Hematopoietic multipotent progenitor cell treated with erythropoietin and hydrocortisone succinate and interleukin-3 and kit ligand, for 8 days (in vitro differentiated cells): ENCODE measurements around the gene SLC39A11.

Experiments
- DNase-seq: peaks from one replicate; pipeline ENCODE4 v3.0.0-alpha.2; 2015

Gene SLC39A11

GRCh38 chr17:72671016-72671415, 421.5 kb downstream of the SLC39A11 start:
- peak; percentile 29 for DNase-seq

DNA sequence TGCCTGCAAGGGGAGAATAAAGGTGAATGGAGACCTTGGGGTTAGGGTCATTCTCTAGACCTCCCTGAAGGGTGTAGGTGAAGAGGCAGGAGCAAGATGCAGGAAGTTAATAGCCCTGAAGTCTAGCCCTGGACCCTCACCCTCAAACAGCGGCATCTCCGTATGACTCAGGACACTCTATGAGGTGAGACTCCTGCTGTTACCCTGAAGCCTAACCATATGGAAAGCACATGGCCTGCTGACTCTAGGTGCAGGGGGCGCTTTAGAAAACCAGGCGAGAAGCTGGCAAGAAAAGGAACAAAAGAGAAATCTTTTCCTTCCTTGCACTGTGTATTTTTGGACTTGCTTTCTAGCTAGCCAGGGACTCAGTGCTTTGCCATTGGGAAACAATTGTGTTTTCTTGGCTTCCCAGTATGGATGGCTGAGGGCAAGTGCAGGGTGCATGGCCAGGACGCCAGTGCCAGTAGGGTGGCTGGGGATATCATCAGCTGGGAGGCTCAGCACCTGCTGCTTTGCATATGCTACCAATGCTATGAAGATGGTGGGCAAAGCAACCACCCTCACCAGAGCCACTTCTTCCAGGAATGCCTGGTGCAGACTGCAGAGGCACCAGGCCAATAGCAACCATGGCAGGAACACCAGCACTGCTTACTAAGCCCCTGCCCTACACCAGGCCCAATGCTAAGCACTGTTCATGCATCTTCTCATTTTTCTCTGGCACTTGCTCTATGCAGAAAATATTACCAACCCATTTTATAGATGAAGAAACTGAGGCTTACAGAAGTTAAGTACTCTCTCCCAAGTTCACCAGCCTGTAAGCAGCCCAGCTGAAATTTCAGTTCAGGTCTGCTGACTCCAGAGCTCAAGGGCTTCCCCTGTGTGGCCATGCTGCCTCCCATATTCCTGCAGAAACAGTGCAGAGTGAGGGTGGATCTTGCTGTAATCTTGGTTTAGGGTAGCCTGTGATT, 425.1 kb downstream of the SLC39A11 start:
- DNase-seq, result no peak

DNA sequence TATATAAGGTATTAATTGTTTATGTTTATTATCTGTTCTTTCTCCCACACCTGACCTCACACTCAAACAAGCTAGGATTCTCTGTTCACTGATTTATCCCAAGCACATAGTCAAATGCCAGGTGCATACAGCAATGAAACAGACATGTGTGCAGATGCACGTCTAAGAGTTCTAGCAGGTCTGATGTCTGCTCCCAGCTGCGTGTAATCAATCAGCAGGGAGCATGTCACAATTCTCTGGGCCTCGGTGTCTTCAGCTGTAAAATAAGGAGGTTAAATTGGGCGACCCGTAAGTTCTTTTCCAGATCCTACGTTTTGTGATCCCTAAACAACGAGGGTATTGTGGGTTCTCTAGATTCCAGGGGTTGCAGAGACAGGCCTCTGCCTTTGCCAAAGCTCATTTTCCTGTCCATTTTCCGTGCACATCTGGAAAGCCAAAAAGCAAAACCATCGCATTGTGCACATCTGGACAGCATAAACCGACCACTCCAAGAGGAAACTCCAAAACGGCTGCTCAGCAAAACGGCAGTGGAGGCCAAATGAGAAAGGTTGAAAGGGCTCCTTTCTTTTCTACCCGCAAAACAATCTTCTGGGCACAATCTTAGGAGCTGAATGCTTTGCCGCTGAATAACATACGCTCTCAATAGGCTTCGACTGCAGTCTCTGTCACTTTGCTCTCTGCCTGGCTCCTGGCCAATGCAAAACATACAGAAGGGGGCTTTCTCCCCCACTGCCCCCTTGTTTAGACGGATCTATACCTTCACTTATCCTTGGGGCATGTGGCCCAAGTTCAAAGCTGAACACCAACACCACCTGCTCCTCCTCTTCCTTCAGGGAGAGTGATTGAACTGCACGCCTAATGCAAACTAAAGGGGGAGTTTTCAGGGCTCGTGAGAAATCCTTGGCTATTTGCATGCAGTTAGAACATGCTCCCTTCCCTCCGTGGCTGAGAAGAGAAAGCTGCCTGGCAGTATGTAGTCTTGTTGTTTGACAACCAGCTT, 426.3 kb downstream of the SLC39A11 start:
- no peak for DNase-seq

GRCh38 chr17:72662827-72663190, 429.7 kb downstream of the SLC39A11 start:
- no peak for DNase-seq

- no peak for DNase-seq
Observed at GRCh38 chr17:72661945-72662826, 430.3 kb downstream of the SLC39A11 start.

DNA sequence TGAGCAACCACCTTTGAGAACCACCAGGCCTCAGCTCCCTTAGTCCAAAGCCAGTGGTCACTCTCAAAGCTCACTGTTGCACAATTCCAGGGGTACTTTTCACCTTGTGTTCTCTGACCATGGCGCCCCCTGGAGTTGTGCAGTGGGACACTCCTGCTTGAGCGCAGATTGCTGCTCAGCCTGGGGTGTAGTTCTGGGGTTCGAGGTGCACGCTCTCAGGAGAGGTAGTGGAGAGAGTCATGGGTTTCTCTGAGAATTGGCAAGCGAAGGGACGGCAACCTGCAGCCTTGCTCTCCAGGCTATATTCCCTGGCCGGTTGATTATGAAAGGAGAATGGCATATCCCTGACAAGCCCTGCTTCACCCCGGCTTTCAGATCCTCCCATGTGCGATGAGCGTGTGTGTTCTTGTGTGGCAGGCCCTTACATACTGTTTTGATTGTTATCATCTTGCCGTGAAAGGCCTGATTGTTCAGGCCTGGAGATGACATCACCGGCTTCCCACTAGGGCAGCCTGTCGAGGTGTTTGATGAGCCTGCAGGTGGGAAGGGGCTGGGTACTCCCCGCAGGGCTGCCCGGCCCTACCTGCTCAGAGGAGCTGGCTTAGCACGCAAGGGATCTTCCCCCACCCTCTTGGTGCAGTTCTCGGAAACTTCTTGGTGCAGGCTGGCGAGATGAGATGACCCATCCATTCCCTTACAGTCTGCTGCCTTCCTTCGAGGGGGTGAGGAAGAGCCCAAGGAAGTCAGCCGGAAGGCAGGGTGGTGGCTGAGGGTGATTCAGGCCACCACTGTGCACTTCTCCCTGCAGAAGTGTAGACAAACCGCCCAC, 431.2 kb downstream of the SLC39A11 start:
- no peak for DNase-seq

GRCh38 chr17:72660274-72661115, 432.0 kb downstream of the SLC39A11 start:
- DNase-seq, result no peak

GRCh38 chr17:72659811-72660210, 432.7 kb downstream of the SLC39A11 start:
- no peak for DNase-seq

GRCh38 chr17:72658675-72659074, 433.8 kb downstream of the SLC39A11 start:
- no peak for DNase-seq

GRCh38 chr17:72657467-72658317, 434.8 kb downstream of the SLC39A11 start:
- DNase-seq, result no peak

DNA sequence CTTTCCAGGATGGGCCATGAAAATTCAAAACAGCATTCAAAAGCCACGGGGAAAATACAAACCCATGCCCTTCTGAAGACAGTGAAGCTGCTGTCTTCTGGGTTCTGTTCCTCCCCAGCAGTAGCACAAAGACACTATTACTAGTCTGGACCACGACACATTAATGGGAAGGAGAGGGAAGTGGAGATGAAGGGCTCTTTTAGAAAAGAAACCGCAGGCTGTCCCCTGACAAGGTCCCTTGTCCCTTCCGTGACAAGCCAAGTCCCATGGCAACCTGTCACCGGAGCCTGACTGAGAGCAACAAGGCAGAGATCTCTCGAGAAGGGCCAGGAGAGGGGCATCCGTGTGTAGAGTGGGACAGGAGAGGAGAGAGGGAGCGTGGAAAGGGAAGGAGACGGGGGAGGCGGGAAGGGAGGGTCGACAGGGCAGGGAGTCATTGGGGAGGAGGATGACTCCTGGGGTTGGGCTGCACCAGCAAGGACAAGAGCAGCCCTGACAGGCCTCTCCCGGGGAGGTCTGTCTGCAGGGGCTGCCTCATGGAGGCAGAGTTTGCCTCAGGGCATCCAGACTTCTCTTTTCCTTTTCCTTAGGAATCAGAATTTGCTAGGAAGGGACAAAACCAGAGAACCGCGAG, 436.2 kb downstream of the SLC39A11 start:
- DNase-seq, result no peak

- DNase-seq, result no peak
Observed at GRCh38 chr17:72654706-72655105, 437.8 kb downstream of the SLC39A11 start.

DNA sequence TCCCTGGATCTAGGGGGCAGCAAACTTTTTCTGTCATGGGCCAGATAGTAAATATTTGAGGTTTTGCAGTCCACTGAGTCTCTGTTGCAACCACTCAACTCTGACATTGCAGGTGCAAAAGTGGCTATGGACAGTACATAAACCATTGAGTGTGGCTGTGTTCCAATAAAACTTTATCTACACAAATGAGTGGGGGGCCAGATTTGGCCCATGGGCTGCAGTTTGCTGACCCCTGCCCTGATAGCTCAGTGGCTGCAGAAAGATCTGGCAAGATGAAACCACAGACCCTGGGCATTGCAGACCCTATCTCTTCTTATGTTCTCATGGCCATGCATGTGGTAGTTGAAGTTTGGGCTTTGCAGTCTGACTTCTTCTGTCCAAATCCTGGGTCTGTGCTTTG, 440.5 kb downstream of the SLC39A11 start:
- no peak for DNase-seq

GRCh38 chr17:72648702-72649101, 443.8 kb downstream of the SLC39A11 start:
- no peak for DNase-seq

GRCh38 chr17:72646176-72646575, 446.3 kb downstream of the SLC39A11 start:
- no peak for DNase-seq

GRCh38 chr17:72644492-72644891, 448.0 kb downstream of the SLC39A11 start:
- DNase-seq, result no peak

DNA sequence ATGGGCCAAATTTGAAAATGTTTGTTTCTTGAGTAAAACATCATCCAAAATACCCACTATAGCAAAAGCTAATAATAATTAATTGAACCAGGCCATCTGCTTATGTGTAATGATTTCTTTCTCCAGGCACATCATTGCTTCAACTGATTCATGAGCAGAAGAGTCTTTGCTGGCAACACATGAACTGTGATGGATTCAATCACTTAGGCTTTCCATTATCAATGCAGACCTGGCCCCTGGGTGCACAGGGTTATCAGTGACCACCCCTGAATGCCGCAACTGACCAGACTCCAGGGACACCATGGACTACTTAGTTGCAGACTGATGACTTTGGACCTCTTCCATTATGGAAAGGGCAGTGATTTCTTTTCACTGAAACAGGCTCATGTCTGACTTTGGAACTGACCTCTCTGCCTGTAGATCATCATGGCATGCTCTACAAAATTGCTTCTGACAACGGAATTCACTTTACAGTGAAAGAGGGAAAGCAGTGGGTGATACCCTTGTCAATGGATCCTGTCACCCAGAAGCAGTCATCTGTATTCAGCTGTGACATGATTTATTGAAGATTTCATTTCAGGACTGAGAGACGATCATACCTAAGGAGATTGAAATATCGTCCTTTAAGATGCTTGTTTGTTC, 448.8 kb downstream of the SLC39A11 start:
- no peak for DNase-seq

- no peak for DNase-seq
Observed at GRCh38 chr17:72642720-72643119, 449.8 kb downstream of the SLC39A11 start.
